Effector memory CD4-positive, alpha-beta T cell (primary cell): Measurements from ENCODE around the gene MCAM.

Experiments
- DNase-seq, 3 donors: peaks; one replicate each; pipeline ENCODE4 v3.0.0-alpha.2; 2020
- H3K27ac ChIP-seq: 2 replicates; pipeline ENCODE4 v1.7.0; 2013; ENCODE audit warnings: mild to moderate bottlenecking, low read length, moderate library complexity; ENCODE audit not compliant: insufficient read depth, poor library complexity, severe bottlenecking
- H3K27me3 ChIP-seq: replicated peaks from 2 replicates; pipeline ENCODE4 v1.7.0; 2013; ENCODE audit warnings: mild to moderate bottlenecking, low read length; ENCODE audit not compliant: insufficient read depth, control insufficient read depth, poor library complexity, severe bottlenecking
- H3K36me3 ChIP-seq: 2 replicates; pipeline ENCODE4 v1.7.0; 2013; ENCODE audit warnings: mild to moderate bottlenecking, low read length, moderate library complexity; ENCODE audit not compliant: control insufficient read depth, insufficient read depth
- H3K4me1 ChIP-seq: 2 replicates; pipeline ENCODE4 v1.7.0; 2013; ENCODE audit warnings: low read length, mild to moderate bottlenecking; ENCODE audit not compliant: control insufficient read depth, insufficient read depth, poor library complexity, severe bottlenecking
- H3K4me3 ChIP-seq: 2 replicates; pipeline ENCODE4 v1.7.0; 2013; ENCODE audit warnings: low read length, low read depth, mild to moderate bottlenecking; ENCODE audit not compliant: insufficient read depth, poor library complexity, severe bottlenecking
- H3K9me3 ChIP-seq: 2 replicates; pipeline ENCODE4 v1.7.0; 2013; ENCODE audit warnings: mild to moderate bottlenecking, low read length, moderate library complexity; ENCODE audit not compliant: control insufficient read depth

The MCAM gene

DNA sequence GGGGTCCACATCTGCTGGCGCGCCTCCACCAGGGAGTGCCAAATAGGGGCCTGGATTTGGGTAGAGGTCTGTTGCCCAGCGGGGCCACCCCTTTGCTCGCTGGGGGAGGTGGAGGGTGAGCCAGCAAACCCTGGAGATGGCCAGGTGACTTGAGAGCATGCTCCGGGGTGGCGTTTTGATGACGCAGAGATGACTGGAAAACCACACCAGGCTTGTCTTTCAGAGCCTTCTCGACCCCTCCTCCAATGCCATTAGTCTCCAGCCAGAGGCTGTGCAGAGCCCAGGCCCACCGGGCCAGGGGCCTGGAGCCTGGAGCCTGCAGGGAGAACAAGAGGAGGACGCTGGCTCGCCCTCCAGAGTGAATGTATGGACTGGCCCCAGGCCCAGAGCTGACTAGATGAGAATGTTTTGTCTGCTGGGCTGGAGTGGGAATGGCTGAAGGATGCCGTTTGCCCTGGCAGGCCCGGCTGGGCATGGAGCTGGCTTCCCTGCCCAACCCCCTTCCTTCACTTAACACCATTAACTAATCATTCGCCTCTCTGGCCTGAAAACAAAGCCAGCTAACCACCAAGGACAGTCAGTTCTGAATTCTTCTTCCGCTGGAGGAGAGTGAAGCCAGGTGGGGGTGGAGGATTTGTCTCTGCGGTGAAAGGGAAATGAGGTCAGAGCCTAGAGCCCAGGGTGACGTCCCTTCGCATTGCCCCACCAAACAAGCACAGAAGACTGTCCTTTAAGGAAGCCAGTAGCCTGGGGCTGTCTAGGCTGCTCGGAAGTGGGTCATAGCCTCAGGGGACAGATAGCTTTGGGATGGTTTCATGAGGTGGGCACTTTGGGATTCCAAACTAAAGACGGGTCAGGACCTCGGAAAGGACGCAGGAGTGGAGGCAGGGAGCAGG is 1.6 kb upstream of the MCAM start:
- H3K9me3 ChIP-seq = no peaks in the 10 kb centered on the region
- no peaks in the 10 kb centered on the region for H3K36me3 ChIP-seq
- H3K27ac ChIP-seq = peak overlapping the region; percentile 27
- H3K27me3 ChIP-seq = peaks cover 21% of the 10 kb centered on the region
- peak; percentile 33 to 58 (median 56) for DNase-seq
- no peak overlapping the region for H3K4me3 ChIP-seq
- peaks cover 56% of the 10 kb centered on the region for H3K4me1 ChIP-seq

DNA sequence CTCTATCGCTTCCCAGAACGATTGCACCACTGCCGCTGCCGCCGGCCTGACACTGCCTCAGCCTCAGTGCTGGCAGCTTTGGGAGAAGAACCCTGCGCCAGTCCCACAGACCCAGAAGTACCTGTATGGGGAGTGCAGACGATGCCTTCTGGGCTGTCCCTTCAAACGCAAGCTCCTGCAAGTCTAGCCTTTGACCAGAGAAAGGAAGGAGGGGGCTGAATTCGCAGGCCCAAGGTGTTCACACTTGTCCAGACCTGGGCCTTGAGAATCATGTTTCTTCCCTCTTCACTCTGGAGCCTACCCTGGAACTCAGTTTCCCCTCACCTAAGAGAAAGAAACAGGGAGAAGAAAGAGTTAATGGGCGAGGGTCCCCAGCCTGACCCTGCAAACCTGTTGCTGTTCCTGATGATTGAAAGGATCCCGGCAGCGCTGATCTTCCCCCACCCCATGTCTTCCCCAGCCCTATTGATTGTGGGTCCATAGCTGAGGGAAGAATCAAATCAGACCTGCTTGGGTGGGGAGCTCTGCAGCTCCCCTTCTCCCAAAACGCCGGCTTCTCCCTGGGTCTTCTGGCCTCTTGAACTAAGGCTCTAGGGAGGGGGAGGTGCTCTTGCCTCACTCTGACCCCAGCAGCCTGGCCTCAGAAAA is 786 bp upstream of the MCAM start:
- peaks cover 56% of the 10 kb centered on the region for H3K4me1 ChIP-seq
- H3K27me3 ChIP-seq = peaks cover 21% of the 10 kb centered on the region
- no peak overlapping the region for H3K27ac ChIP-seq
- H3K4me3 ChIP-seq = no peak overlapping the region
- DNase-seq = no peak
- H3K9me3 ChIP-seq = no peaks in the 10 kb centered on the region
- no peaks in the 10 kb centered on the region for H3K36me3 ChIP-seq

DNA sequence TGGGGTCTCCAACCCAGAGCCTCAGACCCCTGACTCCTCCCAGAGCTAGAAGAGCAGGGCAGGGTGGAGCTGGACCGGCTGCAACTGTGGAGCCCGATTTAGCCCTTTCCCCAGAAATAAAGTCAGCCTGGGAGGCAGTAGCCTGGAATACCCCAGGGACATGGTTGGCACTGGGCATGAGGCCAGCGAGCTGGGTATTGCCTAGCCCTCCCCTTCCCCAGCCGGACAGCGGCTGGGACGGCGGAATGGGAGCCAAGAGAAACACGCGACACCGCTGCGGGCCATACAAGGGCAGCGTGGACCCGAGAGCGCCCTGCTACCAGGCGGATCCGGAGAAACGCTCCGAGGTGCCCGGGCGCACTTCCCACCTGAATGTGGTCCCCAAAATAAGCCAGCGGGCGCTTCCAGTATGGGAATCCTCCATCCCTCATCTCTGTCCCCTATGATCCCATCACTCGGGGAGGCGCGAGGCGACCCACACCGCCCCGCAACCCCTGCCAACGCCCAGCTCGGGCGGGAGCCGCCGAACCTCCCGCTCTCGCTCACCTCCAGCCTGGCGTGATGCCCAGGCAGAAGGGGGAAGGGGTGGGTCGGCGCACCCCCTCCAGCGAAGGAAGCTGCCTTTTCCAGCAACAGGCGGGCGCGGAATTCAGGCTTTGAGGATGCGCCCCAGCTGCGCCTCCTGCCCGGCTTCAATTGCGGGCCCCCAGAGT is 758 bp downstream of the MCAM start:
- peak overlapping the region; percentile 49 for H3K4me3 ChIP-seq
- H3K36me3 ChIP-seq = no peaks in the 10 kb centered on the region
- DNase-seq = no peak
- no peaks in the 10 kb centered on the region for H3K9me3 ChIP-seq
- no peak overlapping the region for H3K27ac ChIP-seq
- H3K4me1 ChIP-seq = peaks cover 50% of the 10 kb centered on the region
- peaks cover 21% of the 10 kb centered on the region for H3K27me3 ChIP-seq

DNA sequence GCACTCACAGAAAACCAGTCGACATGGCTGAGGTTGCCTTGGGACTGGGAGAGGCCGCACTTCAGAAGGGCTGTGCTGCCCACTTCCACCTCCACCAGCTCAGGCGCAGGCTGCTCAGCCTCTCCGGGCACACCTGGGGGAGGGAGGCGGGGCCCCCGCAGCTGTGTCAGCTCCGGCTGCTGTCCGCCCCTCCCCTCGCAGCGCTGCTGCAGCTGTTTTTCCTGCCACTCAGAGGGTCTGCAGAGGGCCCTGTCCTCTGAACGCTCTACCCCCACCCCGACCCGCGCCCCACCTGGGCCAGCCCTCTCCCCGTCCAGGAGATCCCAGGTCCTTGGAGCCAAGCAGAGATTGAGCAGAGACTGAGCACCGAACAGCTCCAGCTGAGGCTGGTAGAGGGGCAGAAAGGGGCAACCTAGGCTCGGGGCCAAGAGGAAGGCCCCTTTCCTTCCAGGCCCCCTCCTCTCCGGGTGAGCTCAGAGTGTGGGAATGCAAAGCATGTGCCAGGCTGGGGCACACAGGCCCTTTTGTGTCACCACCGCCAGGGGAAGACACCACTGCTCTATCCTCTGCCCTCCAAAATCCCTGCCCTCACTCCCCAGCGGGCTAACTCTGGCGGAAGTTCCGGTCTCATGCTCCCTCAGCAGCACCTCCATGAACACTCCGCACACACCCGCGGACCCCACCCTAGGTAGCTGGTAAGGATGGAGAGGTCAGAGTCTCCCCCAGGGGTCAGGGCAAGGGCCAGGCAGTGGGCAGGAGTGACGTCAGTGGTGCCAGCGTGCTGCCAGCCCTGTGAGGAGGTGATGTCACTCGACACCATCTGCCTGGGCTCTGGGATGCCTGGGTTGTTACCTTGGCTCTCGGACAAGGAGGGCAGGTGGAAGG is 1.6 kb downstream of the MCAM start:
- H3K27me3 ChIP-seq = peaks cover 21% of the 10 kb centered on the region
- peak overlapping the region; percentile 49 for H3K4me3 ChIP-seq
- H3K9me3 ChIP-seq = no peaks in the 10 kb centered on the region
- H3K4me1 ChIP-seq = peaks cover 42% of the 10 kb centered on the region
- peak in 2 of 3 donors; percentile 27 to 34 for DNase-seq
- H3K36me3 ChIP-seq = no peaks in the 10 kb centered on the region
- no peak overlapping the region for H3K27ac ChIP-seq

DNA sequence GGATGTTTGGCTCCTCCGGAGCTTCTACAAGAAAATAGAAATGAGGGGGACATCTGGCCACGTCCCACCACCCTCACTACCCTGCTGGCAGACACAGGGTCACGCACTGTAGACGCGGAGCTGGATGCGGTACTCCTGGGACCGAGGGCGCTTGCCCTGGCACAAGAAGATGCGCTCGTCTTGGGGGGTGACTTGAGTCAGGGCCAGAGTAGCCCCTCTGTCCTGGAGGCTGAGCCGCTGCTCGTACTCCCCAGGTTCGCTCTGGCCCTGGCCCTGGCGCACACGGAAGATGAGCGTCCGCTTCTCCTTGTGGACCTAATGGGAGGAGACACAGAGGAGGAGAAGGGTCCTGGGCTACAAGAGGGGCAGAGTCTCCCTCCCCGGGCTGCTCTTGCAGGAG is 2.2 kb downstream of the MCAM start:
- peaks cover 21% of the 10 kb centered on the region for H3K27me3 ChIP-seq
- no peak overlapping the region for H3K4me3 ChIP-seq
- H3K36me3 ChIP-seq = no peaks in the 10 kb centered on the region
- H3K27ac ChIP-seq = no peak overlapping the region
- H3K9me3 ChIP-seq = no peaks in the 10 kb centered on the region
- no peak for DNase-seq
- H3K4me1 ChIP-seq = peaks cover 41% of the 10 kb centered on the region

DNA sequence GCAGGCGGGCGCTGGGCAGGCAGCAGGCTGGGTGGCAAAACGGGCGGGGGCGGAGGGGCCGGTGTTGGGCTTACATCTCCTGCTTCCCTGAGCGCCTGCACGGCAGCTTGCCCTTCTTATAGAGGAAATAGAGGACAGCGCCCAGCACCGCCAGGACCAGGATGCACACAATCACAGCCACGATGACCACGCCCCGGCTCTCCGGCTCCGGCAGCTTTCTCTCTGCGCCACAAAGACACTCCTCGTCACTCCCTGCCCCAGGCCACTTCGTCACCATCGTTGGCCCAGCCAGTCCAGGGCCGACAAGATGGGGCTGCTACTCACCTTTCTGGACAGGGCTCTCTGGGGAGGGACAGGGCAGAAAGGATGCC is 6.3 kb downstream of the MCAM start:
- H3K4me3 ChIP-seq = no peak overlapping the region
- H3K27me3 ChIP-seq = peaks cover 9% of the 10 kb centered on the region
- H3K27ac ChIP-seq = no peak overlapping the region
- H3K36me3 ChIP-seq = no peaks in the 10 kb centered on the region
- DNase-seq = no peak
- H3K9me3 ChIP-seq = no peaks in the 10 kb centered on the region
- H3K4me1 ChIP-seq = peaks cover 17% of the 10 kb centered on the region

DNA sequence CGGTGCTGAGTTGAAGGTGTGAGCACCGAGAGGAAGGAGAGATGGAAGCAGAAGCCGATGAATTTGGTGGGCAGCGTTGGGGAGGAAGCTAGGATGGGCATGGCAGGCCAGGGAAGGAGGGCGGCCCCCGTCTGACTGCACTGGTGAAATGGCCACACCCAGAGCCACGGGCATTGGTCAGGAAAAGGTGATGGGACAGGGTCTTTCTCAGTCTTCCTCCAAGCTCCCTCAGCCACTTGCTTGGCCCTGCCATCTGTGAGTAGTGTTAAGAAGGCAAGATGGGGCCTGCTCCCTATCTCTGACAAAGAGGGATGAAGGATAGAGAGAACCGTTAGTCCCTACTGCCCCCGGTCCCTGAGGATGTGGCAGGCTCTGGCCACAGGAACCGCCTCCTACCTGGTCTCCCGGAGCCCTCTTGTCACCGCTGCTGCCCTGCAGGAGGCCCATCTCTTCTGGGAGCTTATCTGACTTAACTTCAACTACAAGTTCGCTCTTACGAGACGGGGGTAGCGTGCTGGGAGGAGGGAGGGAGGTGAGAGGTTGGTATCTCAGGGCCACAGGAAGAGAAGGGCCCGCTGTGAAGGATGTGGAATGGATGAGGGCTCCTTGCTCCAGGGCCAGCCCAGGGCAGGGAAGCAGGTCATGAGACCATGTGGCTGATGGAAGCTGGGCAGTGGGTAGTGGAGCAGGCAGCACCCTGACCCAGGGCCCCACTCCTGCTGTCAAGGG is 6.8 kb downstream of the MCAM start:
- Histone ChIP-seq H3K27me3 (peaks cover 4% of the 10 kb centered on the region), H3K36me3 (no peaks in the 10 kb centered on the region), H3K27ac (no peak overlapping the region), H3K4me1 (peaks cover 11% of the 10 kb centered on the region), H3K9me3 (no peaks in the 10 kb centered on the region), H3K4me3 (no peak overlapping the region)
- no peak for DNase-seq

DNA sequence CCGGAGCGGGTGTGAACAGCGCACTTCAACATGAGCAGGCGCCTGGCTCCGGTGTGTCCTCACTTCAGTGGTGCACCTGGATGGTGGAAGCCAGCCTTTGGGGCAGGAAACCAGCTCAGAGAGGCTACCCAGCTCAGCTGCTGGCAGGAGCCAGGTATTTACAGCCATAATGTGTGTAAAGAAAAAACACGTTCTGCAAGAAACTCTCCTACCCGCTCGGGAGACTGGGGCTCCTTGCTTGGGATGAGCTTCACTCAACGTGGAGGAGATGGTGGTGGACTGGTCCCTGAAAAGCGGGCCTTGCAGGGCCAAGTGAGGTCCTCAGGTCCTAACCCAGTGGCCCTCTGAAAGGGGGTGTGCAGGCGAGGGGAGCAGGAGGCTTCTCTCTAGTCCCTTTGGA is 7.5 kb downstream of the MCAM start:
- no peak for DNase-seq
- Histone ChIP-seq H3K27ac (no peak overlapping the region), H3K4me3 (no peak overlapping the region), H3K36me3 (peaks cover under 1% of the 10 kb centered on the region), H3K27me3 (no peaks in the 10 kb centered on the region), H3K4me1 (peaks cover 6% of the 10 kb centered on the region), H3K9me3 (no peaks in the 10 kb centered on the region)

DNA sequence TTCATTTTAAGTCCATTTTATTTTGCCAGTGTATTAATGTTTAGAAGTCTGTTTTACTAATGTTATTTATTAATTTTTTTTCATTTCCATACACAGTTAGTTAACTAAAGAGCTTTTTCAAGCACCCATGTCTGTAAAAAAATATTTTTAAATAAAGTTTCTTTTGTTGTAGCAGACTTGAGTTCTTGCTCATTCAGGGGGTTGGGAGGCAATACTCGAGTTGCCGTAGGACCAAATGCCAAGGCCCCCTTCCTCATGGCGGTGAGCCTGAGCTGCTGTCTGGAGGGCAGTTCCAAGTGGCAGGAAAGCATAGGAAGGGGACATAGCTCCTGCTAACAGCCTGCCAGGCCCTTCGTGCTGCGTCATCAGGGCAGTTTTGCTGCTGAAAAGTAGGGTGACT is 9.0 kb downstream of the MCAM start:
- H3K4me3 ChIP-seq = no peak overlapping the region
- H3K36me3 ChIP-seq = peaks cover 15% of the 10 kb centered on the region
- H3K27ac ChIP-seq = no peak overlapping the region
- H3K9me3 ChIP-seq = no peaks in the 10 kb centered on the region
- DNase-seq = no peak
- H3K27me3 ChIP-seq = no peaks in the 10 kb centered on the region
- H3K4me1 ChIP-seq = peaks cover 6% of the 10 kb centered on the region
